HPDE6-E6E7 (cell line): ENCODE measurements around the gene UTP3.
"Not testable (repeated sequence)": the region's sequence is repeated elsewhere in the genome, so short reads cannot be mapped to it uniquely, and the experiment has no call there.

Experiments
- DNase-seq: peaks from one replicate; pipeline ENCODE4 v3.0.0; 2011; ENCODE audit warnings: missing footprints; ENCODE audit errors: extremely low spot score

Gene UTP3

DNA sequence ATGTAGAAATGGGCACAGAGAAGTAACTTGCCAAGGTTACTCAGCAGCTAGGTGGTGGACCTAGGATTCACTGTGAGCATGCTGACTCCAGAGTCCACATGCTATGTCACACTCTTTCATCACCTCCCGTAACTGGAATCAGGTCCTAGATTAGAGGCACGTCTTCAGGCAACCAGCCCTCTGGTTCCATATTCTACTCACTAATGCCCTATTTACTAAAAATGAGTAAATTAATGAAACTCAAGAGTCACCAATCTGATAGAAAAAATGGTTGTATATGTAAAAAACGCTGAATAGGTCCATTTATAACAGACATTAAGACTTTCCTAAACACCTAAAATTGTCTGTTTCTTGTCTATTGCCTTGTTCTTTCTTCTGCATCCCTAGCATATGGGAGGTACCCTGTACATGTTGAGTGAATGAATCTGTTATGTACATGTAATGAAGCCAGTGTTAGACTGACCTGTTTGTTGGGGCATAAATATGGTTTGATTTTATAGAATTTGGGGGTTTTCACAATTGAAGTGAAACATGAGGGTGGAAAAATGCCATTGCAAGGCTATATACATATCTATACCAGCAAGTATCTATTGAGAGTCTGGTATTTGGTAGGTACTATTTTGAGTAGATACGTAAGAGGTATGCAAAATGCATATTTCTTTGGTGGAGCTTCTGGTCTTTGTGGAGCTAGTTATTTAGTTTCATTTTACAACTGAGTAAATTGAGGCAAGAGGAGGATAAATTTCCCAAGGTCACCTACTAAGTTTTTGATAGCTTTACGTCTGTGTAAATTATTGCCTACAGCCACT, 26.0 kb downstream of the UTP3 start:
- no peak for DNase-seq

DNA sequence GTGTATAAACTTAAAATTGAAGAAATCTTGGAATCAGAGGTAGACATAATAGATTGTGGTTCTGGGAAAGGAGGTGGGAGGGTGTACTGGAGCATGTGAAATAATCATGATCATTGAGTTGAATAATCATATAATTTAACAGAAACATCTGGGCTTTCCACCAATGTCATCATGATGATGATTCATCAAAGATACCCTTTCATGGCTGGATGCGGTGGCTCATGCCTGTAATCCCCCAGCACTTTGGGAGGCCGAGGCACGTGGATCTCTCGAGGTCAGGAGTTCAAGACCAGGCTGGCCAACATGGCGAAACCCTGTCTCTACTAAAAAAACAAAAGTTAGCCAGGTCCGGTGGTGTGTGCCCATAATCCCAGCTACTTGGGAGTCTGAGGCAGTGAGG, 26.8 kb downstream of the UTP3 start:
- no peak for DNase-seq

DNA sequence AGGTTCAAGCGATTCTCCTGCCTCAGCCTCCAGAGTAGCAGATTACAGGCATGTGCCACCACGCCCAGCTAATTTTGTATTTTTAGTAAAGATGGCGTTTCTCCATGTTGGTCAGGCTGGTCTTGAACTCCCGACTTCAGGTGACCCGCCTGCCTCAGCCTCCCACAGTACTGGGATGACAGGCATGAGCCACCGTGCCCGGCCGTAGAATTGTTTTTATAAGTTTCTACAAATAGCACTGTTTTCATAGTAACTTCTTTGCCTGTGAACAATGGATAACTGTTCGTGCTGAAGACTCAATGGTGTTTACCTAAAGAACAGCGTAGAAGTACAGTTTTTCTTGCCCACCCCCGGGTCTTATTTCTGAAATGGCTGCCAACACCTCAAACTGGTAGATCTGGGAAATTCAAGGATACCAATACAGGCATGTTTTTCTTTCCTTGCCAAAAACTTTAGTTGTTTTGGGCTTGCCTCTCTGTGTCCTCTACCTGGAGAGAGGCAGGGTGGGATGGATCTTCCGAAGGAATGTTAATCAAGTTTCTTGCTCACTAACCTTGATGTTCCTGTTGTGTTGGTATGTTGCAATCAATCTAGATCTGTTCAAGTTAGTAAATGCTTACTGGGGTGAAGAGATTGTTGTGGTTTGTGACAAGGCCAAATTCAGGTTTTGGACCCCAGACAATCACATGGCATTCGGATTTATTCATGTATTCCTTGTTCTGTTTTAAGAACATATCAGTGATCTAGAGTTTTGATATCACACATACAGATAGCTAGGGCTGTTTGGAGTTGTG, 30.7 kb downstream of the UTP3 start:
- DNase-seq: no peak

- no peak for DNase-seq
Observed at GRCh38 chr4:70721747-70722146, 33.4 kb downstream of the UTP3 start, which contains the start of gene RUFY3. Gene RUFY3 (plus strand): TSS chr4:70721964. CDS start chr4:70722574, 610 bp downstream.

DNA sequence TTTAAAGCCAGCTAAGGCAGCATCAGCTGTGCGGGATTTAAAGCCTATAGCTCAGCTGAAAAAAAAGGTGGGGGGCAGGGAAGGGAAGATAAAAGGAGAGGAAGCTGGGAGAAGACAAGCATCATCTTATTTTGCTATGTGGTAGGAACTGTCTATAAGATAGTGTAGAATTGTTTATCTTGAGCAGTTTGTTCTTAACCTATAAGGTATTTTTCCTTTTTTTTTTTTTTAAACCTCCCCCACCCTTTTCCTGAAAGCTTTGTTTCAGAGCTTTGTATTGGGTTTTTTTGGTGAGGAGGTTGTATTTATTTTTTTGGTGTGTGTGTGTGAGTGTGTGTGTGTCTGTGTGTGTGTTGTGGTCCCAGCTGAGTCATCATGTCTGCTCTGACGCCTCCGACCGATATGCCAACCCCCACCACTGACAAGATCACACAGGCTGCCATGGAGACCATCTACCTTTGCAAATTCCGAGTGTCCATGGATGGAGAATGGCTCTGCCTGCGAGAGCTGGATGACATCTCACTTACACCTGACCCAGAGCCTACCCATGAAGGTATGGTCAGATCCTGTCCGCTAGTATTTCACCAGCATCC, 34.0 kb downstream of the UTP3 start:
- no peak for DNase-seq

- no peak for DNase-seq
Observed at GRCh38 chr4:70724463-70724862, 36.1 kb downstream of the UTP3 start.

GRCh38 chr4:70725633-70726032, 37.3 kb downstream of the UTP3 start:
- DNase-seq: no peak

- DNase-seq: not testable (repeated sequence)
Observed at GRCh38 chr4:70726515-70726914, 38.2 kb downstream of the UTP3 start.

DNA sequence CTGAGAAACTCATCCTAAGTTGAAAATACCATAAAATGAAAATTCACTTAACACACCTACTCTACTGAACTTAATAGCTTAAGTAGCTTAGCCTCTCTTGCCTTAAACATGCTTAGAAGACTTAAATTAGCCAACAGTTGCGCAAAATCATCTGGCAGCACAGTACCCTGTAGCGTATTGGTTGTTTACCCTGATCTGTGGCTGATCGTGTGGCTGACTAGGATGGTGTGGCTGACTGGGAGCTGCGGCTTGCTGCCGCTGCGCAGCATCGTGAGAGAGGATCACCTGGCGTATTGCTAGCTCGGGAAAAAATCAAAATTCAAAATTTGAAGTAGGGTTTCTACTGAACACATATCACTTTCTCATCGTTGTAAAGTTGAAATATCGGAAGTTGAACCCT, 39.8 kb downstream of the UTP3 start:
- DNase-seq: no peak

GRCh38 chr4:70732878-70733277, 44.5 kb downstream of the UTP3 start:
- DNase-seq: not testable (repeated sequence)

GRCh38 chr4:70734168-70734954, 46.0 kb downstream of the UTP3 start:
- DNase-seq: peak; percentile 36

- no peak for DNase-seq
Observed at GRCh38 chr4:70734971-70735370, 46.6 kb downstream of the UTP3 start.

DNA sequence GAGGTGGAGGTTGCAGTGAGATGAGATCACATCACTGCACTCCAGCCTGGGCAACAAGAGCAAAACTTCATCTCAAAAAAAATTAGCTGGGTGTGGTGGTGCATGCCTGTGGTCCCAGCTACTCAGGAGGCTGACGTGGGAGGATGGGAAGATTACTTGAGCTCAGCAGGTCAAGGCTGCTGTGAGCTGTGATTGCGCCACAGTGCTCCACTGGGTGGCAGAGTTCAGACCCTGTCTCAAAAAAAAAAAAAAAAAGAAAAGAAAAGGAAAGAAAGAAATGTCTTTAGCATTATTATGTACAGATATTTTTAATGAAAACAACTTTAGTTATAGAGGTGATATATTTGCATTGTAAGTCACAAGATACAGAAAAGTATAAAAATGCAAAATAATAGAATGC, 47.6 kb downstream of the UTP3 start:
- not testable (repeated sequence) for DNase-seq

DNA sequence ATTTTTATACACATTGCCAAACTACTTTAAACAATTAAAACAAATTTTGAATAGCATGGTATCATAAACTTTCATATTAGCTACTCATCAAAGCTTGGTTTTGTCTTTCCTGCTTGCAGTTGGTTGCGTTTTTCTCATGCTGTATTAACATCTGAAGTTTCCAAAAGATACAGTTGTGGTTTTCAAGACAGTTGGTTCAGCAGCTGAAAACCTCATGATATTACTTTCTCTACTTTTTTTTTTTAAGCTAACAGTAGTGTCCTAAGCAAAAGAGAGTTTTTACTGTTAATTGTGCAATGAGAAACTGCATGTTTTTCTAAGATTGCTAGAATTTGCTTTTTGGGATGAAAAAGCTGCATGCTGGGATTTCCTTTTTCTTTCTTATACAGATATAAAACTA, 48.7 kb downstream of the UTP3 start:
- no peak for DNase-seq

DNA sequence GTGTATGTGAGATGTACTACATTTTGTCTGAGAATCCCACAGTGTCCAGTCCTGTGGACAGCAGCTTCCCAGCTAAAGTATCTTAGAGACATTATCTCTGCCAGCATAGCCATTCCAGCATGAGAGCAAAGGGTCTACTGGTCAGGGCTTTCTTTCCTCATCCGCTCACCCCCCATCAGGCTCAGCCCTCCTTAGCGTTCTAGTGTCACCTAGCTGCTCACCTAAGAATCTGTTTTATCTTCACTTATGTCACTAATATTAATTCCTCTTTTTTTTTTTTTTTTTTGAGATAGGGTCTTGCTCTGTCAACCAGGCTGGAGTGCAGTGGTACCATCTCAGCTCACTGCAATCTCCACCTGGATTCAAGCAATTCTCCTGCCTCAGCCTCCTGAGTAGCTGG, 49.1 kb downstream of the UTP3 start:
- DNase-seq: no peak

DNA sequence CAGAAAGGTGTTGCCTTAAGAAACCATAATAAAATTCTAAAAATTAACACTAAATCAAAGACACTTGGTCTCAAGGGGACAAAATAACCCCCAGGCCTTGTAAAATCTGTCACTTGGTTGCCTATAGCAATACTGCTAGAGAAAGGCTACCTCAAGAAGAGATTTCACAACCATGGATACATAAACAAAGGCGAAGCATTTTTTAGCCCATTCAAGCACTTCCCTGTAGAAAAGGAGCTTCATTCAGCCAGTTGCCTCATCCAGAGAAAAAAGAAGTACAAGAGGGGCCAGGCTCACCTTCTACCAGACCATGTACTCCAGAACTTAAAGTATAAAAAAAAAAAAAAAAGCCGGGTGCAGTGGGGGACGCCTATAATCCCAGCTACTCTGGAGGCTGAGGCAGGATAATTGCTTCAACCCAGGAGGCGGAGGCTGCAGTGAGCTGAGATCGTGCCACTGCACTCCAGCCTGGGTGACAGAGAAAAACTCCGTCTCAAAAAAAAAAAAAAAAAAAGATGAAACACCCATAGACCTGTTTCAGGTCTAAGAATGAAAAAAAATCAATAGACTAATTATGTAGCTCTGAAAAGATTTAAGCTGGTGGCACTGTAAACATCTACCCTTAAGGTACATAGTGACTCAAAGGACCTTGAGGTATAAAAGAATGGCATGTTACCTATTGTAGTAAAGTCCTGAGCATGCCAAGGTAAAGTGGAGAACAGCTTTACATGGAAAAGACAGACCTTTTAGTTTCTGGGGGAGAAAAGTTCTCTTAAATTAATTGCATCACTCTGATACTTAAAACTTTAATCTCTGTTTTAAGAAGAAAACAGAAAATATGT, 51.4 kb downstream of the UTP3 start:
- DNase-seq: no peak
